GM23338 (cell line): ENCODE results near the gene CMIP. TPM values are rescaled to one million over a fixed set of nuclear protein-coding genes. Genes with fewer than 3 reads are reported as not detected.

Experiments
- ATAC-seq: fragments of 200-7000 bp; cut with Tn5 transposase; 3 replicates; pipeline ENCODE4 v1.9.1; 2020
- DNase-seq: peaks from one replicate; pipeline ENCODE4 v3.0.0-alpha.2; 2015; ENCODE audit warnings: low spot score
- H2AFZ ChIP-seq: fragments of 200-600 bp; sonication (generic); 2 replicates; pipeline ENCODE4 v1.8.0; 2016; ENCODE audit warnings: antibody characterized with exemption, mild to moderate bottlenecking, moderate library complexity
- H3F3A ChIP-seq: fragments of 200-600 bp; sonication (generic); replicated peaks from 2 replicates; pipeline ENCODE4 v1.8.0; 2017; ENCODE audit warnings: antibody characterized with exemption, mixed run types, low read depth
- H3K27ac ChIP-seq: fragments of 200-600 bp; sonication (generic); 2 replicates; pipeline ENCODE4 v1.6.1; 2016; ENCODE audit warnings: low read depth
- H3K27me3 ChIP-seq: fragments of 200-600 bp; sonication (generic); 2 replicates; pipeline ENCODE4 v1.8.0; 2016; ENCODE audit warnings: mild to moderate bottlenecking, mixed run types, moderate library complexity; ENCODE audit not compliant: insufficient read depth
- H3K36me3 ChIP-seq: fragments of 200-600 bp; sonication (generic); 2 replicates; pipeline ENCODE4 v1.8.0; 2016; ENCODE audit warnings: mild to moderate bottlenecking; ENCODE audit not compliant: insufficient read depth
- H3K4me1 ChIP-seq: fragments of 200-600 bp; sonication (generic); 2 replicates; pipeline ENCODE4 v1.8.0; 2016; ENCODE audit warnings: mild to moderate bottlenecking, moderate library complexity; ENCODE audit not compliant: insufficient read depth
- H3K4me2 ChIP-seq: fragments of 200-600 bp; sonication (generic); 2 replicates; pipeline ENCODE4 v1.7.1; 2017; ENCODE audit warnings: mixed run types
- H3K4me3 ChIP-seq: fragments of 200-600 bp; sonication (generic); 2 replicates; pipeline ENCODE4 v1.6.1; 2016; ENCODE audit warnings: mixed run types
- H3K79me2 ChIP-seq: fragments of 200-600 bp; sonication (generic); replicated peaks from 2 replicates; pipeline ENCODE4 v1.8.0; 2017; ENCODE audit warnings: mild to moderate bottlenecking; ENCODE audit not compliant: insufficient read depth
- H3K9me2 ChIP-seq: fragments of 200-600 bp; sonication (generic); 2 replicates; pipeline ENCODE4 v1.8.0; 2017; ENCODE audit not compliant: insufficient read depth
- H4K20me1 ChIP-seq: fragments of 200-600 bp; sonication (generic); replicated peaks from 2 replicates; pipeline ENCODE4 v1.8.0; 2017; ENCODE audit warnings: mild to moderate bottlenecking; ENCODE audit not compliant: insufficient read depth
- H3K27ac Mint-ChIP-seq: 2 replicates; pipeline ENCODE4 v1.8.0; 2020; ENCODE audit warnings: inconsistent platforms, mild to moderate bottlenecking, moderate library complexity, mixed read lengths
- H3K27me3 Mint-ChIP-seq: 3 replicates; pipeline ENCODE4 v1.8.0; 2022; ENCODE audit warnings: low read depth, mild to moderate bottlenecking, moderate library complexity, mixed read lengths, inconsistent platforms; ENCODE audit not compliant: insufficient read depth, poor library complexity
- H3K36me3 Mint-ChIP-seq: 3 replicates; pipeline ENCODE4 v1.8.0; 2021; ENCODE audit warnings: low read depth, mild to moderate bottlenecking, inconsistent platforms, moderate library complexity, mixed read lengths
- H3K4me1 Mint-ChIP-seq: 3 replicates; pipeline ENCODE4 v1.8.0; 2020; ENCODE audit warnings: mild to moderate bottlenecking, inconsistent platforms, mixed read lengths
- H3K4me3 Mint-ChIP-seq: 3 replicates; pipeline ENCODE4 v1.8.0; 2021; ENCODE audit warnings: moderate library complexity, mild to moderate bottlenecking, inconsistent platforms, mixed read lengths
- H3K9me3 Mint-ChIP-seq: 3 replicates; pipeline ENCODE4 v1.8.0; 2020; ENCODE audit warnings: moderate library complexity, mild to moderate bottlenecking, inconsistent platforms, mixed read lengths
- CREB1 ChIP-seq: fragments of 250-450 bp; sonication (Bioruptor Pico); IDR thresholded peaks from 2 replicates; pipeline ENCODE4 v1.5.0; 2020; ENCODE audit warnings: low read depth, mild to moderate bottlenecking, moderate library complexity
- ETS1 ChIP-seq: IDR thresholded peaks from 2 replicates; pipeline ENCODE4 v1.6.1; 2016; ENCODE audit warnings: antibody characterized with exemption
- EZH2 ChIP-seq: fragments of 200-600 bp; sonication (generic); IDR thresholded peaks from one replicate; pipeline ENCODE4 v1.8.0; 2017; ENCODE audit warnings: antibody characterized with exemption, mild to moderate bottlenecking, low read depth; ENCODE audit not compliant: unreplicated experiment
- EZH2phosphoT487 ChIP-seq: fragments of 200-600 bp; sonication (generic); IDR thresholded peaks from one replicate; pipeline ENCODE4 v1.8.1; 2018; ENCODE audit warnings: antibody characterized with exemption; ENCODE audit not compliant: unreplicated experiment
- JUNB ChIP-seq: IDR thresholded peaks from one replicate; pipeline ENCODE4 v1.6.1; 2016; ENCODE audit warnings: antibody characterized with exemption; ENCODE audit not compliant: unreplicated experiment
- NANOG ChIP-seq: IDR thresholded peaks from 2 replicates; pipeline ENCODE4 v1.6.1; 2016; ENCODE audit warnings: antibody characterized with exemption, borderline replicate concordance
- STAT1 ChIP-seq: IDR thresholded peaks from one replicate; pipeline ENCODE4 v1.6.1; 2016; ENCODE audit warnings: antibody characterized with exemption; ENCODE audit not compliant: unreplicated experiment
- ZNF114 ChIP-seq: fragments of 250-450 bp; sonication (Bioruptor Pico); IDR thresholded peaks from 2 replicates; pipeline ENCODE4 v1.5.0; 2020; ENCODE audit warnings: mild to moderate bottlenecking, moderate library complexity
- polyA plus RNA-seq: library from polyadenylated mRNA; unstranded; fragments of >200 nt; fragmentation: Nextera tagmentation; extraction: Ambion mirVana; gene quantifications from 2 replicates; pipeline ENCODE4 v1.2.1, GENCODE V29; 2016
- total RNA-seq: library from RNA; depleted of rRNA; stranded (reverse); fragments of >200 nt; shearing (Covaris generic); gene quantifications from 2 replicates; pipeline ENCODE4 v1.2.3, GENCODE V29; 2014

Gene CMIP
- total and polyA plus RNA-seq, 2 experiments from 2014 or later = 9.5 to 62.3 TPM

GRCh38 chr16:81608523-81609209 is 164.1 kb downstream of the CMIP start:
- peaks cover 25% of the 10 kb centered on the region for H3K36me3 Mint-ChIP-seq
- no peaks in the 10 kb centered on the region for H3K9me2 ChIP-seq
- ATAC-seq (no peak), DNase-seq (no peak)
- no peaks in the 10 kb centered on the region for H3K27me3 ChIP-seq
- H3K36me3 ChIP-seq = no peaks in the 10 kb centered on the region
- H3K4me1 ChIP-seq = no peaks in the 10 kb centered on the region
- no peak overlapping the region for H3K4me2 ChIP-seq
- H3K27me3 Mint-ChIP-seq = peaks cover 6% of the 10 kb centered on the region
- H4K20me1 ChIP-seq = peaks cover 19% of the 10 kb centered on the region
- H3K27ac Mint-ChIP-seq = no peak overlapping the region; the same call in 1 of the 2 replicates
- H2AFZ ChIP-seq = no peak overlapping the region
- H3F3A ChIP-seq = no peaks in the 10 kb centered on the region; the same call in 1 of the 2 replicates
- peaks cover 13% of the 10 kb centered on the region for H3K4me1 Mint-ChIP-seq
- H3K27ac ChIP-seq = no peak overlapping the region
- H3K4me3 Mint-ChIP-seq = no peak overlapping the region
- TF ChIP-seq JUNB = no peak
- no peaks in the 10 kb centered on the region for H3K9me3 Mint-ChIP-seq
- H3K79me2 ChIP-seq = peaks cover 6% of the 10 kb centered on the region; the same call in 1 of the 2 replicates
- no peak overlapping the region for H3K4me3 ChIP-seq

- H3K36me3 ChIP-seq = no peaks in the 10 kb centered on the region
- H3K4me1 Mint-ChIP-seq = peaks cover 13% of the 10 kb centered on the region
Observed at GRCh38 chr16:81609323-81609892, 164.8 kb downstream of the CMIP start.

GRCh38 chr16:81610144-81610842 is 165.7 kb downstream of the CMIP start:
- H3K4me1 Mint-ChIP-seq = peaks cover 11% of the 10 kb centered on the region

More at GRCh38 chr16:81609323-81609892, 164.8 kb downstream of the CMIP start:
- peaks cover 3% of the 10 kb centered on the region; the same call in 1 of the 2 replicates for H3F3A ChIP-seq
- Mint-ChIP-seq H3K4me3 (no peak overlapping the region), H3K27me3 (peaks cover 6% of the 10 kb centered on the region), H3K27ac (no peak overlapping the region; the same call in none of the 2 replicates), H3K36me3 (peaks cover 25% of the 10 kb centered on the region), H3K9me3 (no peaks in the 10 kb centered on the region)
- no peaks in the 10 kb centered on the region for H3K9me2 ChIP-seq
- DNase-seq (no peak), ATAC-seq (no peak)
- H4K20me1 ChIP-seq = peaks cover 19% of the 10 kb centered on the region
- TF ChIP-seq EZH2 = no peak
- H3K79me2 ChIP-seq = peaks cover under 1% of the 10 kb centered on the region
- no peaks in the 10 kb centered on the region for H3K27me3 ChIP-seq
- H3K4me3 ChIP-seq = no peak overlapping the region
- no peaks in the 10 kb centered on the region for H3K4me1 ChIP-seq
- H2AFZ ChIP-seq = no peak overlapping the region
- H3K4me2 ChIP-seq = no peak overlapping the region
- H3K27ac ChIP-seq = no peak overlapping the region

More at GRCh38 chr16:81610144-81610842, 165.7 kb downstream of the CMIP start:
- H3K4me3 ChIP-seq = no peak overlapping the region
- DNase-seq (no peak), ATAC-seq (no peak; the same call in 2 of the 3 replicates)
- peaks cover 9% of the 10 kb centered on the region for H3K79me2 ChIP-seq
- H4K20me1 ChIP-seq = peaks cover 20% of the 10 kb centered on the region
- H3K9me2 ChIP-seq = no peaks in the 10 kb centered on the region
- no peak overlapping the region for H3K27ac ChIP-seq
- Mint-ChIP-seq H3K9me3 (no peaks in the 10 kb centered on the region), H3K36me3 (peaks cover 25% of the 10 kb centered on the region), H3K27me3 (peaks cover 3% of the 10 kb centered on the region), H3K4me3 (no peak overlapping the region), H3K27ac (no peak overlapping the region)
- TF ChIP-seq EZH2 = no peak
- no peak for TF ChIP-seq EZH2phosphoT487
- no peak for TF ChIP-seq STAT1
- no peak for TF ChIP-seq ZNF114 (CRISPR knock-in tag)
- no peak for TF ChIP-seq CREB1 (CRISPR knock-in tag)
- no peak for TF ChIP-seq NANOG
- TF ChIP-seq ETS1 = no peak
- no peak overlapping the region for H2AFZ ChIP-seq
- no peak overlapping the region for H3K4me2 ChIP-seq
- H3K4me1 ChIP-seq = no peaks in the 10 kb centered on the region
- H3F3A ChIP-seq = peaks cover 3% of the 10 kb centered on the region; the same call in 1 of the 2 replicates
- H3K36me3 ChIP-seq = no peaks in the 10 kb centered on the region
- no peaks in the 10 kb centered on the region for H3K27me3 ChIP-seq
